Upper lobe of left lung (tissue), 6 donors: ENCODE data around the gene PPM1N. TPM values are rescaled to one million over a fixed set of nuclear protein-coding genes. Genes with fewer than 3 reads are reported as not detected.
A peak's percentile ranks its signal among the peaks of the same experiment; 100 is the strongest.

Source experiments
- ATAC-seq, 2 donors: fragments of 200-7000 bp; cut with Tn5 transposase; one replicate each; pipeline ENCODE4 v1.9.1; 2022; ENCODE audit warnings: mild to moderate bottlenecking in 2 of 2, moderate library complexity in 2 of 2; ENCODE audit not compliant: low FRiP score in 2 of 2
- DNase-seq, 2 donors: peaks; one replicate each; pipeline ENCODE4 v3.0.0-alpha.2; 2019 to 2020
- H3K27ac ChIP-seq, 4 donors: fragments of 200-600 bp; sonication (generic); one replicate each; pipeline ENCODE4 v1.5.1; 2016 to 2019
- H3K27me3 ChIP-seq, 4 donors: fragments of 200-600 bp; sonication (generic); one replicate each; pipeline ENCODE4 v1.5.1; 2017 to 2019
- H3K36me3 ChIP-seq, 4 donors: fragments of 200-600 bp; sonication (generic); one replicate each; pipeline ENCODE4 v1.5.1; 2016 to 2019
- H3K4me1 ChIP-seq, 4 donors: fragments of 200-600 bp; sonication (generic); one replicate each; pipeline ENCODE4 v1.5.1; 2018 to 2019
- H3K4me3 ChIP-seq, 4 donors: fragments of 200-600 bp; sonication (generic); one replicate each; pipeline ENCODE4 v1.5.1; 2017 to 2019; ENCODE audit warnings: mild to moderate bottlenecking in 2 of 4, moderate library complexity in 1 of 4
- H3K9me3 ChIP-seq, 4 donors: fragments of 200-600 bp; sonication (generic); one replicate each; pipeline ENCODE4 v1.5.1; 2018 to 2019
- EP300 ChIP-seq, 4 donors: sonication (generic); formaldehyde crosslinking; IDR thresholded peaks; one replicate each; pipeline ENCODE4 v1.5.1; 2017; ENCODE audit warnings: antibody characterized with exemption in 4 of 4, control low read depth in 2 of 4
- POLR2A ChIP-seq, 4 donors: fragments of 450-650 bp; IDR thresholded peaks; one replicate each; pipeline ENCODE4 v1.5.1; 2016 to 2017; ENCODE audit warnings: antibody characterized with exemption in 4 of 4, mild to moderate bottlenecking in 2 of 4
- POLR2AphosphoS5 ChIP-seq, 2 donors: sonication (generic); formaldehyde crosslinking; IDR thresholded peaks; one replicate each; pipeline ENCODE4 v1.5.1; 2017; ENCODE audit warnings: antibody characterized with exemption in 2 of 2
- WGBS, 2 donors: methylation state at CpG; one replicate each; pipeline ENCODE4 v1.1.5; 2017 to 2018; 5-methylcytosine and 5-hydroxymethylcytosine counted together
- total RNA-seq, 6 donors: library from RNA; depleted of rRNA in 4 of 6; stranded (reverse); fragments of >200 nt in 4 of 6; gene quantifications; one replicate each; pipeline versions ENCODE4 v1.1.0 to v1.2.1, GENCODE V29; 2016 to 2021
- TF ChIP-seq, protein P1 (sequence below), 6 experiments: fragments of 450-650 bp in 4 of 6; fragments of 200-600 bp in 2 of 6; sonication (generic) in 2 of 6; IDR thresholded peaks; one replicate each; pipeline ENCODE4 v1.5.1; 2016 to 2019; ENCODE audit warnings: antibody characterized with exemption in 6 of 6
- donor health status: DM: no; HTN: no; CAD: no; lungs with moderate emphysema.
- donor health status: DM: no; HTN: yes; CAD: no; lungs with severe emphysema.

Gene PPM1N
- total RNA-seq, 6 donors from 2014 or later: 0.89 to 6.3 (median 1.1) TPM; not detected in 1

DNA sequence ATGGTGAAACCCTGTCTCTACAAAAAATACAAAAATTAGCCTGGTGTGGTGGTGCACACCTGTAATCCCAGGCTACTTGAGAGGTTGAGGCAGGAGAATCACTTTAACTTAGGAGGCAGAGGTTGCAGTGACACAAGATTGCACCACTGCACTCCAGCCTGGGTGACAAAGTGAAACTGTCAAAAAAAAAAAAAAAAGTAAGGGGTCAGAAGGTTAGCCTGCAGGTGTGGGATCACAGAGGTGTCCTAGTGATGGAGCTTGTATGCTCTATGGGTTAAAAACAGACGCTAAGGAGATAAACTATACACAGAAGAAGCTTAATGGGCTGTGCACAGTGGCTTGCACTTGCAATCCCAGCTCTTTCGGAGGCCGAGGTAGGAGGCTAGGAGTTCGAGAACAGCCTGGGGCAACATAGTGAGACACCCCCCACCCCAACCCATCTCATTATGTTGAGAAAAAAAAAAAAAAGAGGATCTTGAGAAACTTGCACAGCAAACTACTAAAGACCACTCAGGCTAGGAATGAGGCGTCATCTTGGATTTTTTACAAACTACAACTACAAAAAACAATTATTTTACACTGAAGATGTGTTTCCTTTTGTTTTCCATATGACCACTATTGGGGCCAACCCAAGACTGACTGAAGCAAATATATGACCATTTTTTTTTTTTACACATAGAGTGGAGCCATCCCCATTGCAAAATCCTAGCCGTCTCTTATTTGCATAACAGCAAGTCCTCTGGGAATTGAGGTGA, 22.5 kb upstream of the PPM1N start:
- H3K4me1 ChIP-seq: peaks cover 9 to 26% (median 18%) of the 10 kb centered on the region in 4 donors
- no peaks in the 10 kb centered on the region for H3K9me3 ChIP-seq
- no peak overlapping the region for H3K27ac ChIP-seq
- H3K4me3 ChIP-seq: no peak overlapping the region
- 67 to 69% methylated on average over 6 of the region's 6 CpGs for WGBS, 2 donors
- H3K27me3 ChIP-seq: peaks cover 0 to 4% (median 0%) of the 10 kb centered on the region in 4 donors
- no peaks in the 10 kb centered on the region for H3K36me3 ChIP-seq
- ATAC-seq (peak in 1 of 2 donors; percentile 15), DNase-seq (no peak)
- TF ChIP-seq EP300 (IDR thresholded peaks at IDR 0.05) (no peak), POLR2A (IDR thresholded peaks at IDR 0.05) (no peak), POLR2AphosphoS5 (IDR thresholded peaks at IDR 0.05) (no peak)
- TF ChIP-seq, protein P1, sequence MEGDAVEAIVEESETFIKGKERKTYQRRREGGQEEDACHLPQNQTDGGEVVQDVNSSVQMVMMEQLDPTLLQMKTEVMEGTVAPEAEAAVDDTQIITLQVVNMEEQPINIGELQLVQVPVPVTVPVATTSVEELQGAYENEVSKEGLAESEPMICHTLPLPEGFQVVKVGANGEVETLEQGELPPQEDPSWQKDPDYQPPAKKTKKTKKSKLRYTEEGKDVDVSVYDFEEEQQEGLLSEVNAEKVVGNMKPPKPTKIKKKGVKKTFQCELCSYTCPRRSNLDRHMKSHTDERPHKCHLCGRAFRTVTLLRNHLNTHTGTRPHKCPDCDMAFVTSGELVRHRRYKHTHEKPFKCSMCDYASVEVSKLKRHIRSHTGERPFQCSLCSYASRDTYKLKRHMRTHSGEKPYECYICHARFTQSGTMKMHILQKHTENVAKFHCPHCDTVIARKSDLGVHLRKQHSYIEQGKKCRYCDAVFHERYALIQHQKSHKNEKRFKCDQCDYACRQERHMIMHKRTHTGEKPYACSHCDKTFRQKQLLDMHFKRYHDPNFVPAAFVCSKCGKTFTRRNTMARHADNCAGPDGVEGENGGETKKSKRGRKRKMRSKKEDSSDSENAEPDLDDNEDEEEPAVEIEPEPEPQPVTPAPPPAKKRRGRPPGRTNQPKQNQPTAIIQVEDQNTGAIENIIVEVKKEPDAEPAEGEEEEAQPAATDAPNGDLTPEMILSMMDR (IDR thresholded peaks at IDR 0.05): no peak

DNA sequence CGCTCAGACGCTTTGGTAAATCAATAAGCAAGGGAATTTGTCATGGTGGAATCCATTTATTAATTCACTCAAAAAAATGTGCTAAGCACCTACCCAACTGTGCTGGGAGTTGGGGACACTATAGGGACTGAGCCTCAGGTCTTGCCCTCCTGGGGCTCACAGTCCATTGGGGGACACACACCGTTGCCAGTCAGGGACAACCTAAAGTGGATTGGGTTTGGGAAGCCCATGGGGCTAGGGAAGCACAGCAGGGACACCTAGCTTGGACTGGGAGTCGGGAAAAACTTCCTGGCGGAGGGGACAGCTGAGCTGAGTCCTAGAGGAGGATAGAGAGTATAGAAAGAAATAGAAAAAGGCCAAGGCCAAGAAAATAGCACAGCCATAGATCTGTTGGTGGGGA, 21.9 kb upstream of the PPM1N start:
- Histone ChIP-seq H3K9me3 (no peaks in the 10 kb centered on the region), H3K36me3 (no peaks in the 10 kb centered on the region), H3K27me3 (peaks cover 0 to 4% (median 0%) of the 10 kb centered on the region in 4 donors), H3K27ac (no peak overlapping the region), H3K4me3 (no peak overlapping the region), H3K4me1 (peaks cover 9 to 26% (median 17%) of the 10 kb centered on the region in 4 donors)
- ATAC-seq: peak in 1 of 2 donors; percentile 25
- 49 to 50% methylated on average over 5 of the region's 5 CpGs for WGBS, 2 donors
- TF ChIP-seq POLR2A (IDR thresholded peaks at IDR 0.05) (peak in 1 of 4 donors; percentile 41), POLR2AphosphoS5 (IDR thresholded peaks at IDR 0.05) (no peak)
- no peak for DNase-seq

DNA sequence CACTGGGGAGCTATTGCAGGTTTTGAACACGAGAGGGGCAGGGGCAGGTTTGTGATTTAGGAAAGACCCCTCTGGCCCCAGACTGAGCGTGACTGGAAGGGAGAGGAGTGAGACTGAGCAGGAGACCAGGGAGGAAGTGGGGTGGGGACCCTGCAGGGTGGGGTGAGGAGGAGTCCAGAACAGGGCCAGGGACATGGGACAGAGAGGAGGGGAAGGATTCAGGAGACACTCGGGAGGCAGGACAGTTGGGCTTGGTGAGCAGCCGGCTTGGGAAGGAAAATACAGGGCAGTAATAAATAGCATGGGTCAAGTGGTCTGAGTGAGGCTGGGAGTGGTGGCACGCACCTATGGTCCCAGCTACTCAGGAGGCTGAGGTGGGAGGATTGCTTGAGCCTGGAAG, 21.1 kb upstream of the PPM1N start:
- Histone ChIP-seq H3K4me3 (no peak overlapping the region), H3K9me3 (no peaks in the 10 kb centered on the region), H3K36me3 (no peaks in the 10 kb centered on the region), H3K27ac (no peak overlapping the region), H3K4me1 (peaks cover 9 to 25% (median 17%) of the 10 kb centered on the region in 4 donors), H3K27me3 (peaks cover 0 to 4% (median 0%) of the 10 kb centered on the region in 4 donors)
- no peak for ATAC-seq
- WGBS, 2 donors: 31 to 33% methylated on average over 5 of the region's 5 CpGs
- TF ChIP-seq, protein P1 (IDR thresholded peaks at IDR 0.05): no peak
- TF ChIP-seq POLR2AphosphoS5 (IDR thresholded peaks at IDR 0.05) (no peak), POLR2A (IDR thresholded peaks at IDR 0.05) (no peak), EP300 (IDR thresholded peaks at IDR 0.05) (no peak)
- no peak for DNase-seq

DNA sequence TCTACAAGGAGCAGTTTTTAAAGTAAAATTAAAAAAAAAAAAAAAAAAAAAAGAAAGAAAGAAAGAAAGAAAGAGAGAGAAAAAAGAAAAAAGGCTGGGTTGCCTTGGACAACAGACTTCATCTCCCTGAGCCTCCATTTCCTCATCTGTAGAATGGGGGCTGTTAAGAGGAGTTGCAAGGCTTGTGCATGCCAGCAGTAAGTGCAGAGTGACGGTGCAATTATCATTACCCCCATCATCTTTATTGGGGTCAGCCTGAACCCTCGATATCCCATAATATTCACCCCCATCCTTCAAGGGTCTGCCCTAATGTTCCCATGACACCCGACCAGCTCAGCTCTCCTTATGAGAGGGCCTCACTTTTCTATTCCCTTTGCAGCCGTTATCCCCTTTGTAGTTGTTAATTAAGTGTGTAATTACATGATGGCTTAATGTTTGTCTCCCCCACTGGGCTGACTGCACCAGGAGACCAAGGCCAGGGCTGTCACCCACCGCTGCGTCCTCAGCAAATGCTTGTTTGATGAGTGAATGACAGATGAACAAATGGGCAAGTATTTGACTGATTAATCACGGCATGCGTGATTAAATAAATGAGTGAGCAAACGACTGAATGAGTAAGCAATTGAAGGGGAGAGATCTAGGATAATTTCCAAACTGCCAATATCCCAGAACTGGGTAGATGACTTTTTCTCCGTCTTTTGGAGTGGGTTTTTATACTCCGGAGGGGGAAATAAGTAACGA, 20.4 kb upstream of the PPM1N start:
- DNase-seq: peak in 1 of 2 donors; percentile 77
- Histone ChIP-seq H3K36me3 (no peaks in the 10 kb centered on the region), H3K9me3 (no peaks in the 10 kb centered on the region), H3K27me3 (peaks cover 0 to 4% (median 0%) of the 10 kb centered on the region in 4 donors), H3K4me1 (peaks cover 9 to 18% (median 13%) of the 10 kb centered on the region in 4 donors), H3K27ac (peak overlapping the region; percentile 92 to 98 (median 98)), H3K4me3 (peak overlapping the region in 3 of 4 donors; percentile 38 to 55 (median 51))
- 5 to 9% methylated on average over 12 of the region's 12 CpGs for WGBS, 2 donors
- TF ChIP-seq, protein P1 (IDR thresholded peaks at IDR 0.05): no peak
- TF ChIP-seq POLR2A (IDR thresholded peaks at IDR 0.05): no peak
- TF ChIP-seq EP300 (IDR thresholded peaks at IDR 0.05): no peak
- TF ChIP-seq POLR2AphosphoS5 (IDR thresholded peaks at IDR 0.05): no peak
- ATAC-seq: no peak
